Activated T-cell treated with anti-CD3 and anti-CD28 coated beads, Interleukin-2, amount 50 U/mL, for 4 hours (primary cell): ENCODE data around the gene ADIRF. TPM values are rescaled to one million over a fixed set of nuclear protein-coding genes. Genes with fewer than 3 reads are reported as not detected.
A peak's percentile ranks its signal among the peaks of the same experiment; 100 is the strongest.
"Not testable (repeated sequence)": the region's sequence is repeated elsewhere in the genome, so short reads cannot be mapped to it uniquely, and the experiment has no call there.

Experiments
- ATAC-seq, 2 donors: fragments of 200-7000 bp; cut with Tn5 transposase; one replicate each; pipeline ENCODE4 v1.10.0; 2021
- DNase-seq: peaks from one replicate; pipeline ENCODE4 v3.0.0-alpha.2; 2020
- H3K27me3 Mint-ChIP-seq: one replicate; pipeline ENCODE4 v1.8.0; 2021; ENCODE audit warnings: low read depth, mixed read lengths
- H3K36me3 Mint-ChIP-seq: one replicate; pipeline ENCODE4 v1.8.0; 2022; ENCODE audit warnings: mixed read lengths; ENCODE audit not compliant: insufficient read depth
- H3K4me1 Mint-ChIP-seq: one replicate; pipeline ENCODE4 v1.8.0; 2021; ENCODE audit warnings: low read depth, mixed read lengths
- H3K4me3 Mint-ChIP-seq: one replicate; pipeline ENCODE4 v1.8.0; 2021; ENCODE audit warnings: mild to moderate bottlenecking, moderate library complexity, mixed read lengths
- H3K9me3 Mint-ChIP-seq: one replicate; pipeline ENCODE4 v1.8.0; 2021; ENCODE audit warnings: mixed read lengths
- total RNA-seq, 3 donors: library from RNA; stranded (reverse); gene quantifications; one replicate each; pipeline ENCODE4 v1.2.1, GENCODE V29; 2021

ADIRF gene
- total RNA-seq, 3 donors from 2014 or later = 0.48 TPM; not detected in 2

DNA sequence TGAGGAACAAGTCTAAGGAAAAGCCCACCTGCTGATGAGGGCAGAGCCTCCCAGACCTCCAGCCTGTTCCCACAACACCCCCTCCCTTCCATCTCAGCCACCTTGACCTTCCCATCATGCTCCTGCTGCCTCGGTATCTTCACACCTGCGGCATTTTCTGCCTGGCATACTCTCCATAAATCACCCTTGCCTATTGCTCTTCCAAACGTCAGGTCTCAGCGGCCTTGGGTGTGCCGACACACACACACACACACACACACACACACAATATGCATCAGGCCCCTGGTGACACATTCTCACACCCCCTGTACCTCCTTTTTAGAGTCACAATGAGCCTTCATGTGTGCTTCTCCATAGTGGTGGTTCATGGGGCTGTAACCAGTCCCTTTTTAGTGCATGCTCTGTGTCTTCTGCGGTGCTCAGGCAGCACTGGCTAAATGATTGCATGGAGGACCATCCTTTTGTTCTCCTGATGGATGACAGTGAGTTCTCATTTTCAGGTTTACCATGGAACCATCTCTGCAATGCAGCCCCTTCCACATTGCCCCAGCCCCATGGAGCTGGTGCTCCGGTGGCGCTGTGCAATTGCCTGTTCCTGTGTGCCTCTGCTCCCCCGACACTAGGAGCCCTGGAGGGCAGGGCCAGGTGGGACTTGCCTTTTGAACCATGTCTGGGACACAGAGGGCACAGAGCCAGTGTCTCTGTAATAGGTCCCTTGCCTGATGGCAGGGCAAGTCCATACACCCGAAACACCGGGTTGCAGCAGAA lies 4.5 kb downstream of the ADIRF start:
- no peak for DNase-seq
- peaks cover 24% of the 10 kb centered on the region for H3K4me1 Mint-ChIP-seq
- H3K27me3 Mint-ChIP-seq = no peaks in the 10 kb centered on the region
- no peaks in the 10 kb centered on the region for H3K36me3 Mint-ChIP-seq
- peak overlapping the region; percentile 45 for H3K4me3 Mint-ChIP-seq
- H3K9me3 Mint-ChIP-seq = no peaks in the 10 kb centered on the region
- no peak for ATAC-seq

DNA sequence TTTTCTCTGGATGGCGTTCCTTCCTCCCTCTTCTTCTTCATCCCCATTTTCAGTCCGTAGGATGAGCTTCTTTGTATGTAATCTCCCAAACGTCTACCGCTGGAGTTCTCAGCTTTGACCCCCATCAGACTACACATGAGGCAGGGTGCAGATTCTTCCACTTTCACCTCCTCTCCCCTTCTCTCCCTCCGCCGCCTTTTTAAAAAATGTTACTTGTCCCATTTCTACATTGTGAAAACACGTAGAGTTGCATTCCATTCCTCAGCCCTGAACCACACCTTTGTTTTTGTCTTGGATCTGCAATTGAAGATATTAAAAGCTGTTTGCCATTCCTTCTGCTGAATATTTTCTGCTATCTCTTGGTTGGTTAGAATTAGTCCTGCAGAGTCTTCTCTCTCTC lies 6.2 kb downstream of the ADIRF start:
- peaks cover 18% of the 10 kb centered on the region for H3K4me1 Mint-ChIP-seq
- H3K36me3 Mint-ChIP-seq = no peaks in the 10 kb centered on the region
- H3K27me3 Mint-ChIP-seq = no peaks in the 10 kb centered on the region
- ATAC-seq (no peak), DNase-seq (no peak)
- no peaks in the 10 kb centered on the region for H3K9me3 Mint-ChIP-seq
- H3K4me3 Mint-ChIP-seq = no peak overlapping the region

DNA sequence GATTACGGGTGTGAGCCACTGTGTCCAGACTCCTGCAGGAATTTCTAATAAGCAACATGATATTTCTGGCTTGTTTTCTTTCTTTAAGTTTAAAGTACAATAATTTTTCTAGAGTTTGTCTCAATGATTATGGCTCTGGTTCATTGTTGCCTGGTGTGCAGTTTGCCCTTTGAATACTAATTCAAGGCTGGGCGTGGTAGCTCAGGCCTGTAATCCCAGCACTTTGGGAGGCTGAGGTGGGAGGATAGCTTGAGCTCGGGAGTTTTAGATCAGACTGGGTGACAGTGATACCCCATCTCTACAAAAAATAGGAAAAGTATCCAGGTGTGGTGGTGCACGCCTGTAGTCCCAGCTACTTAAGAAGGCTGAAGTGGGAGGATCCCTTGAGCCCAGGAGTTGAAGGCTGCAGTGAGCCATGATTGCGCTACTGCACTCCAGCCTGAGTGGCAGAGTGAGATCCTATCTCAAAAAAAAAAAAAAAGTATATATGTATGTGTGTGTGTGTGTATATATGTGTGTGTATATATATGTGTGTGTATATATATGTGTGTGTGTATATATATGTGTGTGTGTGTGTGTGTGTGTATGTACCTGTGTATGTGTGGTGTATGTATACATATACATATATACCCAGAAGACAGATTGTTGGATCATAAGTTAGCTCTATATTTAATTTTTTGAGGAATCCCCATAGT lies 8.2 kb downstream of the ADIRF start:
- DNase-seq = no peak
- Mint-ChIP-seq H3K4me3 (no peak overlapping the region), H3K9me3 (no peaks in the 10 kb centered on the region), H3K4me1 (peaks cover 11% of the 10 kb centered on the region), H3K27me3 (no peaks in the 10 kb centered on the region), H3K36me3 (no peaks in the 10 kb centered on the region)
- no peak for ATAC-seq

DNA sequence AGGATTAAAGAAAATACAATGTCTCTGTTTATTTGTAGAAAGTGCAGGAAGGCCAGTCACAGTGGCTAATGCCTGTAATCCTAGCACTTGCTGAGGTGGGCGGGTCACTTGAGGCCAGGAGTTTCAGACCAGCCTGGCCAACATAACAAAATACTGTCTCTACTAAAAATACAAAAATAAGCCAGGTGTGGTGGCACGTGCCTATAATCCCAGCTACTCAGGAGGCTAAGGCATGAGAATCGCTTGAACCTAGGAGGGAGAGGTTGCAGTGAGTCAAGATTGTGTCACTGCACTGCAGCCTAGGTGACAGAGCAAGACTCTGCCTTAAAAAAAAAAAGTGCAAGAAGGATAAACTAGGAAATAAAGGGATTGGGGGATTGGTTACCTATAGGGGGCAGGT lies 10.2 kb downstream of the ADIRF start:
- not testable (repeated sequence) for H3K4me1 Mint-ChIP-seq, H3K36me3 Mint-ChIP-seq, DNase-seq, H3K27me3 Mint-ChIP-seq, H3K4me3 Mint-ChIP-seq, H3K9me3 Mint-ChIP-seq, ATAC-seq

DNA sequence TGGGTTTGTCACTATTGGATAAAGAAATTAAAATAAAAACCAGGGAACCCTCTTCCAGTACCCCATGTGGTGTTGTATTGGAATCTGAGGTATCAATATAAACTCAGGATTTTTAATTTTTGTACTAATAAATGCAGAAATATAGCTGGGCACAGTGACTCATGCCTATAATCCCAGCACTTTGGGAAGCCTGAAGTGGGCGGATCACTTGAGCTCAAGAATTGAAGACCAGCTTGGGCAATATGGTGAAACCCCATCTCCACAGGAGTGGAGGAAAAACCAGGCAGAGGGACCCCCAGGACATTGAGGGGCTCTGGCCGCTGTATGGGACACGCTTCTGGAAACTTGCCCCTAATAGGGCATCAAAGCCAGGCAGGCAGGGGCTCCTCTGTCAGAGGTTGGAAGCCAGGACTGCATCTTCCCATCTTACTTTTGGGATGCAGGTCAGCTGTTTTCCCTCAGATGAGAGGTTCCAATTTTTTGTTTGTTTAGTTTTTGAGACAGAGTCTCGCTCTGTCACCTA lies 11.1 kb downstream of the ADIRF start:
- ATAC-seq (no peak), DNase-seq (no peak)
- no peaks in the 10 kb centered on the region for H3K36me3 Mint-ChIP-seq
- no peaks in the 10 kb centered on the region for H3K27me3 Mint-ChIP-seq
- H3K4me3 Mint-ChIP-seq = no peak overlapping the region
- no peaks in the 10 kb centered on the region for H3K4me1 Mint-ChIP-seq
- no peaks in the 10 kb centered on the region for H3K9me3 Mint-ChIP-seq

DNA sequence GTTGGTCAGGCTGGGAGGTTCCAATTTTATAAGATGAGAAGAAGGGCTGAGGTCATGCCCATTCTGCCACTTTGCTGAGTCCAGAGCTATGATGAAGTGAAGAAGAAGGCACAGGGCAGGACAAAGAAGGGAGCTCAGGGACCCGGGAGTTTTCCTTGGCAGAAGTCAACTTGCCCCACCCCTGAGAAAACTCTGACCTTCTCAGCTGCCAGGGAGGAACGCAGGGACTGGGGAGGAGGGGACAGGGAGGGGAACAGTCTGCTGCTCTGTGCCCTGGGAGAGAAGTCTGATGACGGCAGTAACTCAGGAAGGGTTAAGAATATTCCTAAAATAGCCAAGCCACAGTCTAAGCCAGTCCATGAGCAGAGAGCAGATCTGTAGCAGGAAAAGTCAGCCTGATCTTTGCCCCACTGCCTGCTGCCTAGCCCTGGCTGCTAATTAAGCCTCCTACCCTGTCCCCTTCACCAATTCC lies 11.7 kb downstream of the ADIRF start:
- H3K27me3 Mint-ChIP-seq = no peaks in the 10 kb centered on the region
- no peak for ATAC-seq
- no peak for DNase-seq

DNA sequence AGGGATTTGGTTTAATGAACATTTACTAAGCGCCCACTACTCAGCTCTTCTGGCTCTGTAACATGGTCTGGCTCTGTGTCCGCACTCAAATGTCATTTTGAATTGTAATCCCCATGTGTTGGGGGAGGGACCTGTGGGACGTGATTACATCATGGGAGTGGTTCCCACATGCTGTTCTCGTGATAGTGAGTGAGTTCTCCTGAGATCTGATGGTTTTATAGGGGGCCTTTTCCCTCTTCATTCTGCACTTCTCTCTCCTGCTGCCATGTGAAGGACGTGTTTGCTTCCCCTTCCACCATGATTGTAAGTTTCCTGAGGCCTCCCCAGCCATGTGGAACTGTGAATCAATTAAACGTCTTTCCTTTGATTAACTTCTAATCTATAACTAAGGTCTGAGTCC lies 12.7 kb downstream of the ADIRF start:
- not testable (repeated sequence) for H3K36me3 Mint-ChIP-seq, H3K9me3 Mint-ChIP-seq, H3K27me3 Mint-ChIP-seq, DNase-seq, H3K4me3 Mint-ChIP-seq, H3K4me1 Mint-ChIP-seq, ATAC-seq

More for the DNA sequence above, 11.7 kb downstream of the ADIRF start:
- Mint-ChIP-seq H3K9me3 (no peaks in the 10 kb centered on the region), H3K36me3 (no peaks in the 10 kb centered on the region), H3K4me3 (no peak overlapping the region), H3K4me1 (no peaks in the 10 kb centered on the region)

DNA sequence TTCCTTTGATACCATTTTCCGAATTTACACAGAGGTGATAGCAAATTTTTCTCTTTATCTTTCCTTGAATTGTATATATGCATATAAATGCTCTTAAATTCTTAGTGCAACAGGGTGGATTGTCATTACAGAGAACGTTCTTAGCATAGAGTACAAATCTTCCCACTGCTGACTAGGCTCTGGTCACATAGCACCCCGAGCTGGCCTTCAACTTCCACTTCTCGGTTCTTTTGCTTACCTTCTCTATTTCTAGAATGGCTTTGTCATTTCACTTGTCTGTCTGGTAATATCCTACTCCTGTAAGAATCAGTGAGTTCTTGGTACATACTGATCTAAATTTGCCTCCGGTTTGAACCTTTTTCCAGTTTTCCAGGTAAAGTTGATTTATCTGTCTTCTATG lies 13.4 kb downstream of the ADIRF start:
- H3K4me3 Mint-ChIP-seq = no peak overlapping the region
- H3K27me3 Mint-ChIP-seq = no peaks in the 10 kb centered on the region
- no peak for ATAC-seq
- DNase-seq = no peak
- no peaks in the 10 kb centered on the region for H3K4me1 Mint-ChIP-seq
- H3K9me3 Mint-ChIP-seq = no peaks in the 10 kb centered on the region
- H3K36me3 Mint-ChIP-seq = no peaks in the 10 kb centered on the region

DNA sequence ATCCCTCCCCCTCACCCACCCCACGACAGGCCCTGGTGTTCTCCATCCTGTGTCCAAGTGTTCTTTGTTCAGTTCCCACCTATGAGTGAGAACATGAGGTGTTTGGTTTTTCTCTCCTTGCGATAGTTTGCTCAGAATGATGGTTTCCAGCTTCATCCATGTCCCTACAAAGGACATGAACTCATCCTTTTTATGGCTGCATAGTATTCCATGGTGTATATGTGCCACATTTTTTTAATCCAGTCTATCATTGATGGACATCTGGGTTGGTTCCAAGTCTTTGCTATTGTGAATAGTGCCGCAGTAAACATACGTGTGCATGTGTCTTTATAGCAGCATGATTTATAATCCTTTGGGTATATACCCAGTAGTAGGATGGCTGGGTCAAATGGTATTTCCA lies 16.2 kb downstream of the ADIRF start:
- not testable (repeated sequence) for H3K9me3 Mint-ChIP-seq, ATAC-seq, H3K4me3 Mint-ChIP-seq, H3K36me3 Mint-ChIP-seq, H3K27me3 Mint-ChIP-seq, DNase-seq, H3K4me1 Mint-ChIP-seq

DNA sequence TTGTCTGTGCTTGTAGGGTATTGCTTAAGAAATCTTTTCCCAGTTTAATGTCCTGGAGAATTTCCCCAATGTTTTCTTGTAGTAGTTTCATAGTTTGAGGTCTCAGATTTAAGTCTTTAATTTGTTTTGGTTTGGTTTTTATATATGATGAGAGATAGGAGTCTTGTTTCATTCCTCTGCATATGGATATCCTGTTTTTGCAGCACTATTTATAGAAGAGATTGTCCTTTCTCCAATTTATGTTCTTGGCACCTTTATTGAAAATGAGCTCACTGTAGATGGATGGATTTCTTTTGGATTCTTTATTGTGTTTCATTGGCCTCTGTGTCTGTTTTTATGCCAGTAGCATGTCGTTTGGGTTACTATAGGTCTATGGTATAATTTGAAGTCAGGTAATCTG lies 20.2 kb downstream of the ADIRF start:
- ATAC-seq (no peak), DNase-seq (no peak)
- Mint-ChIP-seq H3K27me3 (peaks cover 15% of the 10 kb centered on the region), H3K36me3 (no peaks in the 10 kb centered on the region), H3K9me3 (no peaks in the 10 kb centered on the region), H3K4me3 (no peak overlapping the region), H3K4me1 (no peaks in the 10 kb centered on the region)

DNA sequence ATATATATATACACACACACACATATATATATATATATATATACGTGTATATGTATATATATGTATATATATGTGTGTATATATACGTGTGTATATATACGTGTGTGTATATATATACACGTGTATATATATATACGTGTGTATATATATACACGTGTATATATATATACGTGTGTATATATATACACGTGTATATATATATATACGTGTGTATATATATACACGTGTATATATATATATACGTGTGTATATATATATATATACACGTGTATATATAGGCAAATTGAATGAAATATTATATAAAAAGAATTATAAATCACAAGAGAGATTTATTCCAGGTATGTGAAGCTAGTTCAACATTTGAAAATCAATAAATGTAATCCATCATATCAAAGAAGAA lies 23.1 kb downstream of the ADIRF start:
- not testable (repeated sequence) for DNase-seq, H3K4me1 Mint-ChIP-seq, H3K4me3 Mint-ChIP-seq, H3K9me3 Mint-ChIP-seq, ATAC-seq, H3K36me3 Mint-ChIP-seq
- H3K27me3 Mint-ChIP-seq = peaks cover 15% of the 10 kb centered on the region

DNA sequence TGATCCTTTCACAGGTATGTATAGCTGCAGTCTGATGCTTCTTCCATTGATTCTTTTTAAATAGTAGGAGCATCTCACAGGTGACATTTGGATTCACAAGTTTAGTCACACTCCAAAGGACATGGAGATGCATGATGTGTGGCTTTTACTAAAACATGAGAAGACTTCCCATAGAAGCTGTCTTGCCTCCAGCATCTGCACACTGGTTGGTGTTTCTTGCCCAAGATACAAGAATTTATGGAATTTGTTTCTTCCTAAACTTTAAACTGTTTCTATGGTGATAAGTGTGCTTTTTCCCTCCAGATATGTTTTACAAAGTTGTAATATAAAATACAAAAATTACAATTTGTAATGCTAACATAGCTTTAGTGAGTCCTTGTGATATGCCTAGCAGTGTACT lies 24.2 kb downstream of the ADIRF start:
- no peaks in the 10 kb centered on the region for H3K9me3 Mint-ChIP-seq
- ATAC-seq (no peak), DNase-seq (no peak)
- H3K4me3 Mint-ChIP-seq = no peak overlapping the region
- H3K36me3 Mint-ChIP-seq = no peaks in the 10 kb centered on the region
- H3K27me3 Mint-ChIP-seq = peaks cover 15% of the 10 kb centered on the region
- no peaks in the 10 kb centered on the region for H3K4me1 Mint-ChIP-seq

DNA sequence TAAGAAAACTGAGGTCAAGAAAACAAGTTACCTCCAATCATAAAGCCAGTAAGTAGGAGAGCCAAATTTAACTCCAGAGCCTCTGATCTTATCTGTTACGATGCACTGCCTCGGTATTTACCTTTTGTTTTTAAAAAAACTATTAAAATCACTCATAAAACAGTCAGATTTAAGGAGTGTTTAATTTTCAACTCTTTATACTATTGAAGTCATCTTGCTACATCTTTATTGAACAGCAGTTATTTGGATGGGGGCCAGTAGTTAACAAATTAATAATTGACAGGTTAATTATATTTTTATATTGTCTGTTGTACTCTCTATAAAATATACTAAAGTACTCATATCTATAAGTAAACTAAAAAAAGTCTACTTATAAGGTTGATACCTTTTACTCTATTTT lies 24.6 kb downstream of the ADIRF start:
- no peak overlapping the region for H3K4me3 Mint-ChIP-seq
- DNase-seq (no peak), ATAC-seq (no peak)
- peaks cover 15% of the 10 kb centered on the region for H3K27me3 Mint-ChIP-seq
- H3K4me1 Mint-ChIP-seq = no peaks in the 10 kb centered on the region
- H3K36me3 Mint-ChIP-seq = no peaks in the 10 kb centered on the region
- no peaks in the 10 kb centered on the region for H3K9me3 Mint-ChIP-seq

DNA sequence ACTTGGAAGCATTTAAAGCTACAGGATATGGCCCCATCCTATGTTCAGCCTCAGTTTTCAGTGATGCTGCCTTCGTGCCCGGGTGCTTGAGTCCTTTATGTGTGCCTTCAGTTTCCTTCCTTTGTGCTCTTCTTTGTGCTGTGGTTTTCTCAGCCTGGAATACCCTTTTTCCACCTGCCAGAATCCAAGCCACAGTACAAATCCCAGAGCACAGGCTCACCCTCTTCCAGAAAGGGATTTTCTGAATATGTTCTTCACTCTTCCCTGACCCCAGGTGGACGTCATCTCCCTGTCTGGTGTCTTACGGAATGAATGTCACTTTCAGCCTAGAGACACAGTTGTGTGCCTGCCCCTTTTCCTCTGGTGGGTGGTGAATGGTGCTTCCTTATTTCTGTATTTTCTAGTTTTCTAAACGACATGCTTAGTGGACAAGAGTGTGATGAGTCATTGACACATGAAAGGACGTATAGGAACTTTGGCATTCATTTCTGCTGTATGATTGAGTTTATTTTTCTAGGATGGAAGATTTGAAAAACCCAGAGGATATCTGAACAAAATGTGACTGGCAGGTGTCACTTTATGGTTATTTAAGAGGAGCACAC lies 31.6 kb downstream of the ADIRF start:
- not testable (repeated sequence) for H3K27me3 Mint-ChIP-seq, H3K4me1 Mint-ChIP-seq, H3K36me3 Mint-ChIP-seq, DNase-seq, H3K9me3 Mint-ChIP-seq, H3K4me3 Mint-ChIP-seq, ATAC-seq

DNA sequence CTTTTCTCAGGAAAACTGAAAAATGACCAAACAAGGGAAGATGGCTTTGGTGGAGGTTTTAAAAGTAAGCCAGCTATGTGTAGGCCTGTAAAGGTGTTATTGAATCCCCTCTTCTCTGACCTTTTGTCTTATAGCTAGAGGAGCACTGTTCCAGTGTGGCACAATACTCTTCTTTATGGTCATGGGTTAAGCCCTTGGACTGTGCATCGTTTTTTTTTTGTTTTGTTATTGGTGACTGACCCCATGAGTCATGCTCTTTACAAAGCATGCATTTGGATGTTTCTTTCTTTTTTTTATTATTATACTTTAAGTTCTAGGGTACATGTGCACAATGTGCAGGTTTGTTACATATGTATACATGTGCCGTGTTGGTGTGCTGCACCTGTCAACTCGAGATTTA lies 32.2 kb downstream of the ADIRF start:
- H3K9me3 Mint-ChIP-seq = no peaks in the 10 kb centered on the region
- no peaks in the 10 kb centered on the region for H3K4me1 Mint-ChIP-seq
- ATAC-seq = no peak
- no peaks in the 10 kb centered on the region for H3K36me3 Mint-ChIP-seq
- H3K4me3 Mint-ChIP-seq = no peak overlapping the region
- DNase-seq = no peak
- H3K27me3 Mint-ChIP-seq = no peaks in the 10 kb centered on the region
